ENCODE data around the gene ZNF407.
A peak's percentile ranks its signal among the peaks of the same experiment; 100 is the strongest.

Gene ZNF407

DNA sequence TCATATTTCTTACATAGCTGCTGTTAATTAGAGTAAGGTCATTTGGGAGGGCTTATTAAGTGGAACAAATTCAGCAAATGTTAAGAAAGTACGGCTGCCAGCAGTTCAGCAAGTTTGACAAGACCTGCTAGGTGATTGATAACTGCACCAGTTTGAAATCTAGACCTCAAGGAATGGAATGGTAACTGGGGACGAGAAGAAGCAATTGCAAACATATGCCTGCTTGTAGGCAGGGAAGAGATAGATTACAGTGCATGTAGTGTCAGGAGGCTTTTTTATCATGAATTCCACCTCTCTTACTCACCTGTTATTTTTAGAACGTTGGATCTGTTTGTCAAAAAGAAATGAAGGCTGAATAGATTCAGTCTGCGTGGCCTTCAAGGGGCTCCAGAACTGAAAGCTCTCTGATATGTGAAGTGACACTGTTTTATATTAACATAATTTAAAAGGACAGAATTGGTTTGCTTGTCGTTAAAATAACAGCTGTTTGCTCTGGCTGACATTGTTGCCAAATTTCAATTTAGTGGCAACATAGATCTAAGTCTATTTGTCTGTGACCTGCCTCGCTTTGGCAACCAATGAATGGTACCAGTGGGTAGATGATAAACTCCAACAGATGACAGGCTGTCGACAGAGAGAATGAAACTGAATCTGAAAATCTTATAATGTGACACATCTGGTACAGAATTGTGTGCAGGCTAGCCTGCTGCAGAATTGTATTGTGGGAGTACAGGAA, 199.3 kb downstream of the ZNF407 start:
- DNase-seq = no peak

DNA sequence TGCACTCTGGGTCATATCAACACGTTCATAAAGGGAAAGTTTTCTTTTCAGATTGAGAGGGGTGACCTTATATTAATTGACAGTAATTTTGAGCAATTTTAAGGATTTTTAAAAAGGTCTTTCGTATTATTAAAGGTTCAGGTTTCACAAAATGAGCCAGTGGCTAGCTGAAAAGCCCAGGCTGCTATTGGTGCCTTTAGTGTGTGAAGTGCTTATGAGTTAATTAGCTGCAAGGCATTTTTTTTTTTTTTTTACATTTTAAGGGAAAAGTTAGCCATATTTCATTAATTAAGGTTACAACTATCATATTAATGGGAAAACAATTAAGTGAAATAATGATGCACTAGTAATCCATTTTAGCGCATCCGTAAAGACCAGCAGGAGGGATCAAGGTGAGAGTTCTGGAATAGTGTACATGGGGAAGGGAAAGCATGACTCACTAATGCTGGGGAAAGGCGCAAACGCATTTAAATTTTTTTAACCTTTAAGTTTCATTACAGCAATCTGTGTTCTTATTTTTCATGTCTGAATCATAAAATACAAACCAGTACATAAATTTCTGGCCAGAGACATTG, 200.0 kb downstream of the ZNF407 start:
- DNase-seq = no peak

DNA sequence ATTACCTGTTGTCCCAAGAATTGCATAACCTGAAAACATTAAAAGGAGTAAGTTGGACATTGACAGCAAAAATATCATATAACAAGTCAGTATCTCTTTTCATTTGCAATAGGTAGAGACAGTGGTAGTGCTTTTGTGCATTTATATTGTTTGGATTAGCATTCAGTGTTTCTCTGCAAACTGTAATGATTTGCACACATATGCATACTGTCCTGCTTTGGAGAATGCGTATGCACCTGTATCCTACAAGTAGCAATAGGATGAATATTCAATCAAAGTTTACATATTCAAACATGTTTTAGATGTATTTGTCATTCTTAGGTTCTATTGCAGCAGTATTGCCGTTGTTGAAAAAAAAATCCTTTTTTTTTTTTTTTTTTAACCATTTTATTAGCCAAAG, 201.9 kb downstream of the ZNF407 start:
- DNase-seq = no peak

DNA sequence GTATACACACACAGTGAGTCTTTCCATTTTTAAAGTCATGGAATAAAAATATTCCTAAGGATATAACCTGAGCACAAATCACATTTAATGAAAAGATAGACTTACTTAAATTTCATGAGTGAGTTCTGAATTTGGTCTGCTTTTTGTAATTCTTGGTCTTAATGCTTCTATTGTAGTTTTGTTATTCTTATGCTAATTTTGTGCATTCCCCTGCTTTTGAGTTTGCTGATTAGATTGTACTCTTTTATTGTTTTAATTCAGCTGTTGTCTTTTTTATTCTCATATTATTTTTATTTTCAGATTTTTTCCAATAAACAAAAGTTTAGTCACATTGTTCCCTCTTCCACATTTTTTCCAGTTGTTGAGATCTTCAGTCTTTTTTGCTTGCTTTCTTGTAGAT, 202.4 kb downstream of the ZNF407 start:
- DNase-seq = no peak

DNA sequence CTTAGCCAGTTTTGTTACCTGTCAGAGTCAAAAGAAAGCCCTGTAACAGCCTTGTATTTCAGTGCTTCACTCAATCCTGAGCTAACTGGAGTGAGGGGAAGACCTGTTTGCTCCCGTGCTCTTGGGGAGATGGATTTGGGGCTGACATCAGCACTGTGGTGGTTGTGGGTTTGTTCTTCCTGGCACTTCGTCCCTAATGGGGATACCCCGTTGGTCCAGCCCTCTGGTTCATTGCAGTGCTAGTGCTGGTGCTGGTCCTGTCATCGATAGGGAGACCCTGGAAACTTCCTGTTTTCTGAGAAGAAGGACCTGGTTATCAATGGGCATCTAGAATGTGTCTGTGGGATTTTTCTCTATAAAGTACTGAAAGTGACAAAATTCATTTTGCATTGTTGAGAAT, 205.4 kb downstream of the ZNF407 start:
- DNase-seq = no peak

DNA sequence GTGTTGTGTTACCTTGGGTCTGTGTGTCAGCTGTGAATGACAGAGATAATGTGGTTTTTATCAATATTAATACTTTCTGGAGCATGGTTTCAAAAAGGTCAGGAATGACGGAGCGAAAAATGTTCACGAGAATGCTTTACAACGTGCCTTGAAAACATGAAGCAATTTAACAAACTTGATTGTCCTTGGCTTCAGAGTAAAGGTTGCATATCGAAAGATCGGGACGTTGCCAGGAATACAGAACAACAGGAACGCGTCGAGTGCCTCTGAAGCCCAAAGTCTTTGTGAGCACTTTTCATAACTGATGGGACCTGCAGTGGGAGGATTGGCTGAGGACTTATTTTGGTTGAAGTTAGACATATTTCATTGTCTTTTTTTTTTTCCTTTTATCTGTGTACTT, 206.1 kb downstream of the ZNF407 start:
- DNase-seq = no peak

DNA sequence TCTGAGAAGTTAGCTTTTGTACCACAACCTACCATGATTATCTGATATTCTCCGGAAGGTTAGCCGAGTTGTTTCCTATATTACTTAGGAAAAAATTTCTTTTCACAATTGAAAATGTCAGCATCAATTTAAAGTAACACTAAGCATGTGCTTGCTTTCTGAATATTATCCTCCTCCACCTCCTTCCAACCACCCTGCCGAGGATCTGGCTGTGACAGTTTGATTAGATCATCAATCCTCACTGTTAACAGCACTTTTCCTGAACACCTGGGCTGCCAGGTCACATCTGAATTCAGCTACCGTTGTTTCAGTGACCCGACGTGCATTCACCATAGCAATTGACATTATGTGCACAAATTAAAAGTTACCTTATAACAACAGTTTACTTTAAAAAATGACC, 207.0 kb downstream of the ZNF407 start:
- DNase-seq = no peak

DNA sequence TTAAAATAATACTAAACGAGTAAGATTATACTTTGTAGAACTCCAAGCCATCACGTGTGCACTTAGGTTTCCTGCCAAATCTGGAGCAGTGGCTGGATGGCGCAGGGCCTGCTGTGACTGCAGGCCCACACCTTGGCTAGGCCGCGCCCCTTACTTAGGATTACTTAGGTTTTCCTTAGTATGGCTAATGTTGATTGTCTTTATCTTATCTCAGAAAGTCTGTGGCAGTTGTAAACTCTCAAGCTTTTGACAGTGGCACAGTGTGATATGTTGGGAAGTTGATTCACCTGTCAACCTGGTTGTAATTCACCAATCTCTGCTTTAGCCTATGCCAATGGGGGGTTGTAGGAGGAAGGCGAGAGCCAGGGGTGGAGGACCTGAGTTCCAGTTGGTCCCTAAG, 208.4 kb downstream of the ZNF407 start:
- no peak for DNase-seq

DNA sequence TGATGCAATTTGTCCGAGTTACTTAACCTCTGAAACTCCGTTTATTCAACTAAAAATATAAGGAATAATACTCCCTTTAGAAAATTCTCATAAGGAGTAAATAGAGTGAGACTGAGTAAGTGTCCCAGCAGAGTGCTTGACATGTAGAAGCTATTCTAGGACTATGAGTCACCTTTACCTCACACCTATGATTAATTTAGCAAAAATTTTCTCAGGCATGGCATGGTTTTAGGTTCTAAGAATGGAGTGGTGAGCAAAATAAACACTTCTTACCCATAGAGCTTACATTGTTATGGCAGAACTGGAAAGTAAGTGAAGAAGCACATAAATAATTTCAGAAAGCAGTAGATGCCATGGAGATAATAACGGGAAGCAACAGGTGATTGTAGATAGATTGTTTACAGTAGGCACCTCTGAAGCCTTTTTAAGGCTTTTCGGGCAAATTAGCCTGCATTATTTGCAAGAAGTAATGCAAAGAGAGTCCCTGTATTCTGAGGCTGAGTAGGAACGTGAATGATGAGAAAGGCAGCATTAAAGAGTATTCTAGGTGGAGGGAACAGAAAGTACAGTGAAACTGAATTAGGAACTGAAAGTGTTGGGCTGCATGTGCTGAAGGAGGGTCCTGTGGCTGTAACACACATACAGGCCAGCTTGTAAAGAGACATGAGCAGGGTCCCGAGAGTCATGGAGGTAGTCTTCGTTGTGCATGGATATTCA, 209.2 kb downstream of the ZNF407 start:
- DNase-seq = no peak

DNA sequence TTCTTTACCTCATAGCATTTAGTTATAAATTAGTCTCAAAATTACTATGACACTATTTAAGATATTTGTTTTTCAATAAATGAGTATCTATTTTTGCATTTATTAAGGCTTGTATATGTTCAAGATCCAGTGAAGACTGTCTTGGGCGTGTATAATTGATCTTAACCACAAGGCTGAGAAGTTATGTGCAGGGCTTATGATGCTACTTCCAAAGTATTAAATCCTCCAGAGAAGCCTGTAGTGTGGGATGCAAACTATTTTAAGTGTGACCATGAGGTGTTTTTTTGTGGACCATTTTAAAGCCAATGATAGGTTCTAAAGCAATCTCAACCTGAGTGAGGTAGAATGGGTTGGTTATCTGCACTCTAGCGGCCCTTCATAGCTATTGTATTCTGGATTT, 219.9 kb downstream of the ZNF407 start:
- no peak for DNase-seq

DNA sequence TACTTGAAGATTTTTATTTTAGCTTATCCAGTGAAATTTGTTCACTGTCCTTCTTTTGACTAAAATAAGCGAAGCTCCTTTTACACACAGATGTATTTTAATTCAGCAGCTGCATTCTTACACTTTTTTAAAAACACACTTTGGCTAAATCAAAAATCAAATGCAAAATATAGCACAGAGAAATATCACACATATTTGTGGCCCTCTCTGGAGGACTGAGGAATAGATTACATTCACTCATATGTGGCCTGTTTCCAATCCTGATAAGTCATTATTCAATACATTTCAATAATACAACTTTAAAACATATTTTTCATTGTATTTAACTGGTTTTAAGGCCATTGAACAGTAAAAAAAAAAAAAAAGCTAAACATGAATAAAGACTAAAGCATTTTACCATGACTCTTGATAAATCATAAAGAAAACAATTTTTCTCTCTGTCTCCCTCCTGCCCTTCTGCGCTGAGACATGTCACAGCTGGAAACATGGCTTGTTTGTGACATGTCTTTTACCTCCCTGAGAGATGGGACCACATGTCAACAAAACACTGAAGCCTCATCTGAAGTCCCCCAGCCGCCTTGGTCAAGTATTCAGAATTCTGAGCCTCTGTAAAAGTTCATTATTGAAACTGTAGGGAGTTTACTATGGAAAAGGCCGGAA, 221.0 kb downstream of the ZNF407 start:
- DNase-seq = no peak

DNA sequence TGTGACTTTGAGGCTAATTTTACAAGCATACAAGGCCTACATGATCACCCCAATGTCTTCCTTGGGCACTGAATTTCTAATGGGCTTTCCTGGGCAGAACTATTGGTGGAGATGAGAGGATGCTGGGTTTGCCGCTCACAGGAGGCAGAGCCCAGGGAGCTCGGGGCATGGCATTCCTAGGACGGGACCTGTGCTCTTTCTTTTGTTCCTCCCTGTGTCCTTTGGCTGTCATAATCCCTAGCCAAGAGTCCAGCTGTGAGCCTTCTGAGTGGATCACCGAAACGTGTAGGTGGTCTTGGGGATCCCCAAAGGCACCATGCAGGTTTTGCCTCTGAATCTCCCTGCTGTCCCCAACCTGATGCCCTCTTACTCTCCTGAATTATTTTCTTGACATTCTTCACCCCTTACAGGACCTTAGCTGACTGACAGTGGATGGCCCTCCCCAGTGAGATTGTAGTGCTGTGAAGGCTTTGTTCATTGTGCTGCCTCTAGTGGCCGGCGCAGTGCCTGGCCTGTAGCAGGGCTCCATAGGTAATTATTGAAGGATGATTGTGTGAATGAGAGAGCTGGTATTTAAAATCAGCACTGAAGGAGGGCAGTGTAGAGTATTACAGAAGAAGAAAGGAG, 221.9 kb downstream of the ZNF407 start:
- peak; percentile 42 for DNase-seq

DNA sequence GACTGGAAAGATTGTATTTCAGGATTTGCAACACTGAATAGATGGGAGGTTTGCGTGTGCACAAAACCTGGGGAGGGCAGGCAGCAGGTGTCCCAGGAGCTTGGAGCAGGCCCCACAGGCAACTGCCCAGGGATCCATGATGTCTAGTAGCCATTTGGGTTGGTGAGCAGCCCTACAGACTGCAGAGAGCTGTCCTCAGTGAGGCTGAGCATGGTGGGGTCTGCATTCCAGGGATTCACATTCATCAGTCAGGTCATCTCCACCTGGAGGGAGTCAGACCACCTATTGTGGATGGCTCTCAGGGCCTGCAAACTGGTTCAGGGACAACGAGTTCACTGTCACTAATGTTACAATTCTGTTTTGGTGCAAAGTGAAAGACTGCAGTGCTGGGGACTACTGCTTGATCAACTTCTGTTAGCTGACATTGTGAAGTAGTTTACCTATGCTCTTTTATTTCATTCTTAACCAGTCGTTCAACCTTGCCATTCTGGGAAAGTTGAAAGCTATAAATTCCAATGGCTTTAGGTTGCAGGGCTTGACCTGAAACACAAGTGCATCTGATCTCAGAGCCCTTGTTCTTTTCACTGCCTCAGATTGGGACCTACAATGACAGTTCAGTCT, 222.6 kb downstream of the ZNF407 start:
- DNase-seq = no peak

DNA sequence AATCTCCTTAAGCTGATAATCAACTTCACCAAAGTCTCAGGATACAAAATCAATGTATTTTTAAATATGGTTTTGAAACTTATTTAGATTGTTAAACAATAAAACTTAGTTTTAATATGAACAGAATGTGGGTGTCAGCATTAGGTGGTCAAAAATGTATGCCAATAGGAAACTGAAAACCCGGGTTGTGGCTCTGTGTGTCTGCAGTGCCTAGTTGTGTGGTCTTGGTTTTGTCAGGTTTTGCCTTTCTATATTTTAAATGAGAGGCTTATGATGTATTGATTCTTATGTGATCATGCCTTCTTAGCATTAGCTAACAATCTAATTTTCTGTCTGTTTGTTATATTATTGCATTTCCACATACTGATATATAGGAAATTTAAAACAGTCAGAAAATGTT, 227.8 kb downstream of the ZNF407 start:
- DNase-seq = no peak

DNA sequence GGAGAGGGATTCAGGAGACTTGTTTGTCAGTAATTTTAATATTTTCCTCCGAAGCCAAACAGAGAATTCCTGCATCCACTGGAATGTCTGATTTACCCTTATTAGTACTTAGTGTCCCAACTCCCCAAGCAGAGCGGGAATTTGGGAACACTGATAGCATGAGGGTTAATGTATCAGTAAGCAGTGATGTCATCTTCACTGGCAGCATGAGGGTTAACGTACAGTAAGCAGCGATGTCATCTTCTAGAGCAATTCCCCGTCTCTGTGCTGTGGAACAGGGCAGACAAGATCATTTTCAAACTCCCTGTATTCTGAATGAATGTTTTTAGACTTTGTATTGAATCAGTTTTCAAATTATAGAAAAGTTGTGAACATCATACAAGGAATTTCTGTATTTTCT, 228.9 kb downstream of the ZNF407 start:
- DNase-seq = no peak

DNA sequence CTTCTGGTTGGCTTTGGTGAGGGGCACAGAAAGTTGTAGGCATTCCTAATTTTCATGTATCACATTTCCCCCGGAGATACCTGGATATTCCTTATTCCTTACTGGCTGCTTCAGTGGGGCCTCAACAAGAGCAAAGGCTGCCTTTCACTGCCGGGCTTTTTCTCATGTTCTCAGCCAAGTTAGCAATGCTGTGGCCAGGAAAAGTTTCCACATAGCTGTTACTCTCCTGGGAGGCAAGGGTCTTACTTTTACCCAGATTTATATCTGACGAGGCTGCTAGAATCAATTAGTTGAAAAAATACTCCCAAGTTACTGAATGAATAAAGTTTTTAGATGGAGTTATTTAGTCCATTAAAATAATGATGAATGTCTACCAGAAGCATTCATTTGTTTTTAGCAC, 230.5 kb downstream of the ZNF407 start:
- DNase-seq = no peak

DNA sequence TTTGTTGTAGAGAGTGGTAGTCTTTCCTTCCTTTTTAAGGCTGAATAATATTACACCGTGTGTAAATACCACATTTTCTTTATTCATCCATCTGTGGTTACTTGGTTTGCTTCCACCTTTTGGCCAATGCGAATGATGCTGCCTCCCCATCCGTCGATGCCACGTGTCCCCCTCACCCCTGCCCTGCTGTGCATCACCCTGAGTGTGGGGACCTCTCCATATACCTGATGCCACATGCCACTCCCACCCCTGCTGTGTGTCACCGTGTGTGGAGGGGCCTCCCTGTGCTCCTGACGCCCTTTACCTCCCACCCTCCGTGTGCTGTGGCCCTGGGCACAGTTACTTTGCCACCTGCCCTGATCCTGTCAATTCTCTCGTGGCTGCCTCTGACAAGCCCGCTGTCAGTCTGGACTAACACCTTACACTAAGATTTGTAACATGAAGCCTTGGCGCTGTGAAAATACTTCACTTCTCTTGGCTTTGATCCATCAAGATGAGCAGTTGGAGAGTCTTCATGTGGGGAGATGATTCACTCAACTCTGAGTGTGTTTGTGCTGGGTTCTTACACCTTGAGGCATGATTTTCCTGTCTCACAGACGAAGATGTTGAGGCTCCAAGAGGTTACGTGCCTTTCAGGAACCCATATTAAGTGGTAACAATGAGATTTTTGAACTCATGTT, 234.0 kb downstream of the ZNF407 start:
- DNase-seq = no peak

DNA sequence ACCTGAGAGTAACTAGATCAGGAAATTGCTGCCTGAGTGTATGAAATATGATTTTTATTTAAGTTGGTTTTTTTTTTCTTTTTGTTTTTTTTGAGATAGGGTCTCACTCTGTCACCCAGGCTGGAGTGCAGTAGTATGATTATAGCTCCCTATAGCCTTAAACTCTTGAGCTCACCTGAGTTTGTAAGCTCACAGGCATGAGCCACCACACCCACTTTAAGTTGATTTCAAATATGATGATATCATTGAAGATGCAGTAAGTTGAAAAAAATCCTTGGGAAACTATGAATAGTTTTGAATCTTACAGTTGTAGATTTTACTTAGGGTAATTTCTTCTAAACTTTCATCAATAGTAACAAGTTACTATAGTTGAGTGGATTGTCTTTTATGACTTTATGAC, 234.7 kb downstream of the ZNF407 start:
- DNase-seq = no peak

DNA sequence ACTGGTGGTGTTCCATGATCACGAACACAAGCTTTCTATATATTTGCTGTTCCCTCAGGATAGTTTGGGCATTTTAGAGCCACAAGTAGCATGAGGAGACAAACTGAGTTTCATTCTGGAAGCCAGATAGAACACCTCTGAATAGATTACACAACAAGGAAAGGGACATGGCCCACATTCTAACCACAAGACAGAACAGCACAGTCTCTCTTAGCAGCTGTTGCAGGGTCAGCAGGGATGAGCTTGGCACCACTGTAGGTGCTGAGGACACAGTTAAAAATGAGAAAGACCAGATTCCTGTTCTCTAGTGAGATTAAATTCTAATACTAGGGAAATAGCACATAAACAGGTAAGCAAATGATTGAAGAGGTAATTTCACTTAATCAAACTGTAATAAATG, 235.3 kb downstream of the ZNF407 start:
- DNase-seq = no peak

DNA sequence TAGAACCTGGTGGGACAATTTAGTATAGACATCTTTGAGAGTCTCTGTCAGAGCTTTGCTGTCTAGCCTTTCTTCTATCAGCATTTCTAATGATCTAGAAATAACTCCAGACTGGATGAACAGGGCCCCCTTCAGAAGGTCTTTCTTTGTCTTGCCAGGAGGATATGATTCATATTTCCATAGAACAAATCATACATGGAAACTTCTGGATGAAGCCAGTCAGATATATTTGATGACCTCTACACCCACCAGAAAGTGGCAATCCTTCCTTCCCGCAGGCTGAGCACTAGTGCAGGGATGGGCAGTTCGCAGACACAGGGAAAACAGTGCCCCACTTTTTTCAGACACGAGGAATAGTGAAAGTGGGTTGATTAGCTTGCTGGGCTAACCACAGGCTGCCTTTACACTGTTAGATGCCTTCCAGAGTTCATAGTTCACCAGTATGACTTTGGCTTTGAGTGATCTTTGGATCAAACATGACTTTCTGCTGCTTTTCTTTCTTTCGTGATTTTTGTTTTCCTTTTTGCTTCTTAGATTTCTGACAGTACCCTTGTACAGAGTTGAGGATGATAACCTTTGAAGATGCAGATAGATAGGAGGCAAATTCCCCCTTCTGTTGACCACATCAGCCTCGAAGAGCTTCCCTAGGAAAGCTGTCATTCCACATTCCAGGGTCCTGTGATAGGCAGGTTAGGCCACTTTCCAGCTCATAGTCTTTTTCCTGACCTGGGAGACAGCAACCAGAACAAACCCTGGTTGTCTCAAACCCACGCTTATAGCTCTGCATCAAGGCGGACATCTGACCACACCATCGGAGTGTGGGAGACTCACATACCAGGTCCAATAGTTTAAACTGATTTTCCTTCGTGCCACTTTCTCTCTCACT, 237.0 kb downstream of the ZNF407 start:
- DNase-seq = no peak

All from hematopoietic multipotent progenitor cell treated with erythropoietin and hydrocortisone succinate and interleukin-3 and kit ligand, for 8 days (in vitro differentiated cells).